Superior temporal gyrus (tissue), 1 donor: ENCODE data around the gene ERFE.

Source experiments
- DNase-seq: peaks from one replicate; pipeline ENCODE4 v3.0.0-alpha.2; 2016; ENCODE audit errors: extremely low spot score

The ERFE gene

GRCh38 chr2:238203973-238204683 lies 45.4 kb downstream of the ERFE start:
- DNase-seq, result no peak

GRCh38 chr2:238207006-238207405 lies 48.2 kb downstream of the ERFE start:
- no peak for DNase-seq

GRCh38 chr2:238216651-238217184 lies 57.9 kb downstream of the ERFE start:
- peak; percentile 94 for DNase-seq
